HepG2 (cell line): ENCODE measurements around the gene TCEANC2. TPM values are rescaled to one million over a fixed set of nuclear protein-coding genes. Genes with fewer than 3 reads are reported as not detected.

ENCODE experiments used
- ATAC-seq: fragments of 200-7000 bp; cut with Tn5 transposase; 3 replicates; pipeline ENCODE4 v1.9.1; 2020; ENCODE audit warnings: mild to moderate bottlenecking, moderate library complexity
- BruUV-seq: library from RNA; stranded (reverse); fragments of 400-500 nt; replicated peaks from 2 replicates; lab custom pipeline; 2021; lab: Mats Ljungman, UMichigan
- CTCF ChIA-PET: fragments of 300-600 bp; formaldehyde crosslinking; extraction: SDS; loops from one replicate; lab custom pipeline; 2021; ENCODE audit warnings: low total read pairs, inconsistent platforms, low intra/inter-chr PET ratio; lab: Yijun Ruan, JAX
- POLR2A ChIA-PET: fragments of 350-600 bp; sonication (Branson Sonifier 250); formaldehyde crosslinking; loops from one replicate; lab custom pipeline; 2020; ENCODE audit warnings: antibody characterized with exemption, inconsistent platforms; lab: Yijun Ruan, JAX
- DNase-seq: peaks from one replicate; pipeline ENCODE4 v3.0.0-alpha.2; 2015; ENCODE audit warnings: low spot score
- FAIRE-seq: peaks from 3 replicates; lab custom pipeline; 2011; peaks lifted over from hg19 to GRCh38; lab: Jason Lieb, UNC
- H2AFZ ChIP-seq: one replicate; pipeline ENCODE4 v1.6.1; 2011; ENCODE audit warnings: low read length, inconsistent platforms
- H3K27ac ChIP-seq: fragments of 300-600 bp; 3 replicates; pipeline ENCODE4 v1.8.0; 2011; ENCODE audit warnings: mixed run types, mild to moderate bottlenecking, mixed read lengths, low read length, inconsistent platforms; ENCODE audit not compliant: insufficient read depth; ENCODE audit errors: extremely low read length
- H3K27me3 ChIP-seq, 2 experiments: fragments of 200-600 bp in 1 of 2; 2 replicates in 1 of 2; 3 replicates in 1 of 2; pipeline versions ENCODE4 v1.6.0 to v1.8.0; 2011; ENCODE audit warnings: low read length in 2 of 2, mild to moderate bottlenecking in 2 of 2, moderate library complexity in 2 of 2, inconsistent platforms in 1 of 2; ENCODE audit not compliant: insufficient read depth in 2 of 2, control insufficient read depth in 1 of 2
- H3K36me3 ChIP-seq, 2 experiments: fragments of 200-600 bp in 1 of 2; replicated peaks in 1 of 2; 2 replicates in 1 of 2; 3 replicates in 1 of 2; pipeline versions ENCODE4 v1.5.1 to v1.8.0; 2011; ENCODE audit warnings: low read length in 2 of 2, inconsistent platforms in 1 of 2; ENCODE audit not compliant: insufficient read depth in 2 of 2, control insufficient read depth in 1 of 2
- H3K4me1 ChIP-seq: 2 replicates; pipeline ENCODE4 v1.5.1; 2012; ENCODE audit warnings: low read length, inconsistent platforms; ENCODE audit not compliant: insufficient read depth
- H3K4me2 ChIP-seq: 2 replicates; pipeline ENCODE4 v1.6.0; 2011; ENCODE audit warnings: low read depth, low read length, inconsistent platforms
- H3K4me3 ChIP-seq, 3 experiments: fragments of 200-600 bp in 1 of 3; sonication (generic), shearing (Covaris generic) in 1 of 3; replicated peaks in 1 of 3; 2 replicates each; pipeline ENCODE4 v1.5.1; 2011 to 2016; ENCODE audit warnings: low read length in 3 of 3, inconsistent platforms in 2 of 3, low read depth in 2 of 3, mild to moderate bottlenecking in 2 of 3, control low read depth in 1 of 3, mixed read lengths in 1 of 3; ENCODE audit not compliant: insufficient read depth in 1 of 3
- H3K79me2 ChIP-seq: one replicate; pipeline ENCODE4 v1.6.1; 2011; ENCODE audit warnings: low read length, inconsistent platforms; ENCODE audit not compliant: insufficient read depth
- H3K9ac ChIP-seq: 2 replicates; pipeline ENCODE4 v1.6.0; 2011; ENCODE audit warnings: mild to moderate bottlenecking, low read depth, low read length, inconsistent platforms; ENCODE audit not compliant: insufficient read depth
- H3K9me3 ChIP-seq: 2 replicates; pipeline ENCODE4 v1.5.1; 2012; ENCODE audit warnings: mild to moderate bottlenecking, low read length
- H4K20me1 ChIP-seq: 2 replicates; pipeline ENCODE4 v1.6.0; 2011; ENCODE audit warnings: inconsistent platforms, mild to moderate bottlenecking, low read length, moderate library complexity; ENCODE audit not compliant: insufficient read depth
- ATF7 ChIP-seq, 2 experiments: fragments of 450-650 bp in 1 of 2; sonication (generic) in 1 of 2; formaldehyde crosslinking in 1 of 2; IDR thresholded peaks; 2 replicates each; pipeline versions ENCODE4 v1.4.0 to v1.6.1; 2016 to 2020; ENCODE audit warnings: antibody characterized with exemption in 1 of 2, mild to moderate bottlenecking in 1 of 2, missing genetic modification reagents in 1 of 2
- ATM ChIP-seq: fragments of 450-650 bp; IDR thresholded peaks from 2 replicates; pipeline ENCODE4 v1.7.1; 2017; ENCODE audit warnings: mild to moderate bottlenecking, borderline replicate concordance
- DMAP1 ChIP-seq: IDR thresholded peaks from 2 replicates; pipeline ENCODE4 v1.6.1; 2016
- MTA1 ChIP-seq: sonication (generic); formaldehyde crosslinking; IDR thresholded peaks from 2 replicates; pipeline ENCODE4 v1.4.0; 2020; ENCODE audit warnings: missing genetic modification reagents, mild to moderate bottlenecking, borderline replicate concordance
- SOX6 ChIP-seq, 2 experiments: fragments of 450-650 bp in 1 of 2; sonication (generic) in 1 of 2; formaldehyde crosslinking in 1 of 2; IDR thresholded peaks; 2 replicates each; pipeline versions ENCODE4 v1.4.0 to v1.6.1; 2017 to 2020; ENCODE audit warnings: antibody characterized with exemption in 1 of 2, mild to moderate bottlenecking in 1 of 2, missing genetic modification reagents in 1 of 2
- ZNF296 ChIP-seq: sonication (generic); formaldehyde crosslinking; conservative IDR thresholded peaks from 2 replicates; pipeline ENCODE4 v1.5.0; 2020; ENCODE audit warnings: mild to moderate bottlenecking, missing genetic modification reagents
- ZNF646 ChIP-seq: sonication (generic); formaldehyde crosslinking; IDR thresholded peaks from 2 replicates; pipeline ENCODE4 v1.9.0; 2021; ENCODE audit warnings: mild to moderate bottlenecking, missing genetic modification reagents
- ZNF678 ChIP-seq: sonication (generic); formaldehyde crosslinking; IDR thresholded peaks from 2 replicates; pipeline ENCODE4 v1.4.0; 2020; ENCODE audit warnings: mild to moderate bottlenecking, missing genetic modification reagents
- WGBS: methylation state at CpG from one replicate; pipeline ENCODE4 v1.1.6; 2017; ENCODE audit warnings: low lambda C conversion rate; 5-methylcytosine and 5-hydroxymethylcytosine counted together
- in situ Hi-C: cut with HindIII; loops from 2 replicates; pipeline ENCODE4 v1.10.0; 2017; ENCODE audit warnings: low pct_unique_long_range_greater_than_20kb; ENCODE audit not compliant: extremely low pct_ligation_motif_present
- intact Hi-C: fragments of 100-400 bp; cut with micrococcal nuclease; formaldehyde crosslinking; loops from one replicate; pipeline ENCODE4 v1.10.0; 2022; ENCODE audit not compliant: unreplicated experiment
- polyA plus RNA-seq, 8 experiments: library from polyadenylated mRNA; depleted of rRNA in 3 of 8; stranded (reverse) in 7 of 8; unstranded in 1 of 8; fragments of >200 nt; fragmentation: Illumina TruSeq in 4 of 8; extraction: Trizol in 4 of 8; gene quantifications; 2 replicates each; pipeline versions ENCODE4 v1.2.1 to v1.2.3, GENCODE V29; 2011 to 2016; ENCODE audit warnings: low read depth in 4 of 8, missing spikeins in 1 of 8, mixed read lengths in 1 of 8; ENCODE audit not compliant: insufficient read depth in 1 of 8
- total RNA-seq, 5 experiments: library from RNA; depleted of rRNA; stranded (reverse); fragments of >200 nt; fragmentation: Illumina TruSeq; extraction: Trizol; gene quantifications; 2 replicates each; pipeline ENCODE4 v1.2.3, GENCODE V29; 2016; ENCODE audit warnings: low read depth in 1 of 5
- TF ChIP-seq, protein P1 (sequence below): fragments of 450-650 bp; IDR thresholded peaks from 2 replicates; pipeline ENCODE4 v1.6.1; 2017
- TF ChIP-seq, protein P2 (sequence below): sonication (generic); formaldehyde crosslinking; IDR thresholded peaks from 2 replicates; pipeline ENCODE4 v1.4.0; 2020; ENCODE audit warnings: missing genetic modification reagents, mild to moderate bottlenecking, borderline replicate concordance
- TF ChIP-seq, protein P3 (sequence below): sonication (generic); formaldehyde crosslinking; IDR thresholded peaks from 2 replicates; pipeline ENCODE4 v1.5.1; 2020; ENCODE audit warnings: missing genetic modification reagents, mild to moderate bottlenecking, borderline replicate concordance

Gene TCEANC2
- total and polyA plus RNA-seq, 2 of the 13 experiments (the other 11 are each of a cell fraction or from before 2014, with no cell fraction given), result 3.8 to 5.0 TPM

DNA sequence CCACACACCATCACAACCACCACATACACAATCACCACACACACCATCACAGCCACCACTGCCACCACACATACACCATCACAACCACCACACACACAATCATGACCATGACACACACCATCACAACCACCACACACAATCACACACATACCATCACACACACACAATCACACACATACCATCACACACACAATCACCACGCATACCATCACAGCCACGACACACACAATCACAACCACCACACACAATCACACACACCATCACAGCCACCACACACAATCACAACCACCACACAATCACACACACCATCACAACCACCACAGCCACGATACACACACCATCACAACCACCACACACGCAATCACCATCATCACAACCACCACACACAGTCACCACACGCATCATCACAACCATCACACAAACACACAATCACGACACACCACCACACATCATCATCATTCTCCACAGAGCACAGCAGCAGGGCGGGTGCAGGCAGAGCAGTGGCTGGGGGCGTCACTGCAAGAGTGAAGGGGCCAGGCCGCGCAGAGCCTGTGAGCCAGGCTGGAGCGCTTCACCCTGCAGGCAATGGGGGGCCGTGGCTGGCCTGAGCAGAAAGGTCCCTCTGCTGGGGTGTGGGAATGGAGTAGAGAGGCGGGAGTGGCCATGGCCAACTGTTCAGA lies 66.8 kb downstream of the TCEANC2 start:
- no peaks in the 10 kb centered on the region for H3K79me2 ChIP-seq
- ATAC-seq (no peak), DNase-seq (no peak), FAIRE-seq (no peak)
- no peak overlapping the region for H3K27ac ChIP-seq
- H3K9me3 ChIP-seq, result no peaks in the 10 kb centered on the region
- POLR2A ChIA-PET, result no interaction called here
- BruUV-seq, result no TSS peak
- H3K4me1 ChIP-seq, result peaks cover 57% of the 10 kb centered on the region
- no peak overlapping the region for H3K4me2 ChIP-seq
- 89% methylated on average over 13 of the region's 13 CpGs for WGBS
- no peak overlapping the region for H2AFZ ChIP-seq
- in situ Hi-C loops (loop anchor here (5.0 kb wide), 1 partner anchor 367 kb away; no protein-coding TSS in a partner anchor), intact Hi-C loops (loop anchor here (2.0 kb wide), 1 partner anchor 369 kb away; no protein-coding TSS in a partner anchor)
- H3K27me3 ChIP-seq, result peaks cover 6 to 33% of the 10 kb centered on the region in 2 experiments; a peak in 3 of 5 replicates
- no peak overlapping the region for H3K4me3 ChIP-seq
- no peaks in the 10 kb centered on the region for H3K36me3 ChIP-seq
- H3K9ac ChIP-seq, result no peak overlapping the region
- CTCF ChIA-PET, result interaction anchor here (2.0 to 3.0 kb wide), 2 partner anchors 50 to 369 kb away, joined by 6 to 11 read pairs; no protein-coding TSS in a partner anchor
- no peaks in the 10 kb centered on the region for H4K20me1 ChIP-seq
- TF ChIP-seq SOX6 (IDR thresholded peaks at IDR 0.05) (0 out of 2 replicates have a peak, but pooled peaks have one; percentile 35), SOX6 (CRISPR knock-in tag; IDR thresholded peaks at IDR 0.05) (no peak), ZNF646 (peak; percentile 92), ATF7 (IDR thresholded peaks at IDR 0.05) (peak; percentile 9; the same call in 1 of the 2 replicates), ATF7 (CRISPR knock-in tag; IDR thresholded peaks at IDR 0.05) (no peak), ZNF296 (CRISPR knock-in tag) (no peak), ATM (no peak), DMAP1 (CRISPR knock-in tag) (no peak), ZNF678 (CRISPR knock-in tag) (no peak), MTA1 (CRISPR knock-in tag) (0 out of 2 replicates have a peak, but pooled peaks have one; percentile 14)
- TF ChIP-seq, protein P1, sequence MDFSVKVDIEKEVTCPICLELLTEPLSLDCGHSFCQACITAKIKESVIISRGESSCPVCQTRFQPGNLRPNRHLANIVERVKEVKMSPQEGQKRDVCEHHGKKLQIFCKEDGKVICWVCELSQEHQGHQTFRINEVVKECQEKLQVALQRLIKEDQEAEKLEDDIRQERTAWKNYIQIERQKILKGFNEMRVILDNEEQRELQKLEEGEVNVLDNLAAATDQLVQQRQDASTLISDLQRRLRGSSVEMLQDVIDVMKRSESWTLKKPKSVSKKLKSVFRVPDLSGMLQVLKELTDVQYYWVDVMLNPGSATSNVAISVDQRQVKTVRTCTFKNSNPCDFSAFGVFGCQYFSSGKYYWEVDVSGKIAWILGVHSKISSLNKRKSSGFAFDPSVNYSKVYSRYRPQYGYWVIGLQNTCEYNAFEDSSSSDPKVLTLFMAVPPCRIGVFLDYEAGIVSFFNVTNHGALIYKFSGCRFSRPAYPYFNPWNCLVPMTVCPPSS, result 0 out of 2 replicates have a peak, but pooled peaks have one; percentile 51
- TF ChIP-seq, protein P2, sequence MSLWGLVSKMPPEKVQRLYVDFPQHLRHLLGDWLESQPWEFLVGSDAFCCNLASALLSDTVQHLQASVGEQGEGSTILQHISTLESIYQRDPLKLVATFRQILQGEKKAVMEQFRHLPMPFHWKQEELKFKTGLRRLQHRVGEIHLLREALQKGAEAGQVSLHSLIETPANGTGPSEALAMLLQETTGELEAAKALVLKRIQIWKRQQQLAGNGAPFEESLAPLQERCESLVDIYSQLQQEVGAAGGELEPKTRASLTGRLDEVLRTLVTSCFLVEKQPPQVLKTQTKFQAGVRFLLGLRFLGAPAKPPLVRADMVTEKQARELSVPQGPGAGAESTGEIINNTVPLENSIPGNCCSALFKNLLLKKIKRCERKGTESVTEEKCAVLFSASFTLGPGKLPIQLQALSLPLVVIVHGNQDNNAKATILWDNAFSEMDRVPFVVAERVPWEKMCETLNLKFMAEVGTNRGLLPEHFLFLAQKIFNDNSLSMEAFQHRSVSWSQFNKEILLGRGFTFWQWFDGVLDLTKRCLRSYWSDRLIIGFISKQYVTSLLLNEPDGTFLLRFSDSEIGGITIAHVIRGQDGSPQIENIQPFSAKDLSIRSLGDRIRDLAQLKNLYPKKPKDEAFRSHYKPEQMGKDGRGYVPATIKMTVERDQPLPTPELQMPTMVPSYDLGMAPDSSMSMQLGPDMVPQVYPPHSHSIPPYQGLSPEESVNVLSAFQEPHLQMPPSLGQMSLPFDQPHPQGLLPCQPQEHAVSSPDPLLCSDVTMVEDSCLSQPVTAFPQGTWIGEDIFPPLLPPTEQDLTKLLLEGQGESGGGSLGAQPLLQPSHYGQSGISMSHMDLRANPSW (CRISPR knock-in tag), result no peak
- TF ChIP-seq, protein P3, sequence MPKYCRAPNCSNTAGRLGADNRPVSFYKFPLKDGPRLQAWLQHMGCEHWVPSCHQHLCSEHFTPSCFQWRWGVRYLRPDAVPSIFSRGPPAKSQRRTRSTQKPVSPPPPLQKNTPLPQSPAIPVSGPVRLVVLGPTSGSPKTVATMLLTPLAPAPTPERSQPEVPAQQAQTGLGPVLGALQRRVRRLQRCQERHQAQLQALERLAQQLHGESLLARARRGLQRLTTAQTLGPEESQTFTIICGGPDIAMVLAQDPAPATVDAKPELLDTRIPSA (CRISPR knock-in tag), result no peak
